DMS 273 (cell line): Measurements from ENCODE around the gene THSD7A.
"Not testable (repeated sequence)": the region's sequence is repeated elsewhere in the genome, so short reads cannot be mapped to it uniquely, and the experiment has no call there.

Experiments used
- DNase-seq: peaks from one replicate; lab custom pipeline; 2025; ENCODE audit not compliant: unreplicated experiment; lab: John Stamatoyannopoulos, UW

Gene THSD7A

DNA sequence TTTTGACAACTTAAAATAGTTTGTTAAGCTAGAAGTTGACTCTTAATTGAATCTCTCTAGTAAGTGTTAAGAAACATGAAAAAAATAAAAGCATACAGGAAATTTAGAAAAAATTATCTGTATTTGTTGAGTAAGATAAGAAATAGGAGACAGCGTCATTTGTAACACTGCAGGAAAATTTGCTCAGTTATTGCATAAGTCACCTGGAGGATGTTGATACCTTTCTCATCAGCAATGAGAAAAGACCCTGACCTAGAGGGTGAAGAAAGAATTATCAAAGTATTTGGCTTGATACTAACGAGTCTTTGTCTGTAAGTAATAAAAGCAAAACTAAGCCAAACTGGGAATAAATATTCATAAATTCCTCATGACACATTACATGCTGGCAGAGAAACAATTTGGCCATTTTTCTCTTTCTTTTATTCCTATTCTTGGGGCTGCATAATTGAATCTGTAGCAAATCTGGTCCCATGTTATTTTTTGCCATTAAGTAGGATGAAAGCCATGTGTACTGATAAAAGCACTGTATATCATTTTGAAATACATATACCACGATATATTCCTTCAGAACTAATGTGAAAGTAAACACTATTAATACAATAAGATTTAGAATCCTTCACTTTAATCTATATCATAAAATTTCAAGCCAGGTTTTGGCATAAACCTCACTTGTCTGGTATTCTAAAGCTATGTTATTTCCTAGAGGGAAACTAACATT lies 362.8 kb downstream of the THSD7A start:
- DNase-seq, result no peak

- DNase-seq, result no peak
Observed at GRCh38 chr7:11466517-11467105, 365.4 kb downstream of the THSD7A start.

- DNase-seq, result no peak
Observed at GRCh38 chr7:11464624-11465023, 367.4 kb downstream of the THSD7A start.

- DNase-seq, result no peak
Observed at GRCh38 chr7:11461946-11462345, 370.1 kb downstream of the THSD7A start.

DNA sequence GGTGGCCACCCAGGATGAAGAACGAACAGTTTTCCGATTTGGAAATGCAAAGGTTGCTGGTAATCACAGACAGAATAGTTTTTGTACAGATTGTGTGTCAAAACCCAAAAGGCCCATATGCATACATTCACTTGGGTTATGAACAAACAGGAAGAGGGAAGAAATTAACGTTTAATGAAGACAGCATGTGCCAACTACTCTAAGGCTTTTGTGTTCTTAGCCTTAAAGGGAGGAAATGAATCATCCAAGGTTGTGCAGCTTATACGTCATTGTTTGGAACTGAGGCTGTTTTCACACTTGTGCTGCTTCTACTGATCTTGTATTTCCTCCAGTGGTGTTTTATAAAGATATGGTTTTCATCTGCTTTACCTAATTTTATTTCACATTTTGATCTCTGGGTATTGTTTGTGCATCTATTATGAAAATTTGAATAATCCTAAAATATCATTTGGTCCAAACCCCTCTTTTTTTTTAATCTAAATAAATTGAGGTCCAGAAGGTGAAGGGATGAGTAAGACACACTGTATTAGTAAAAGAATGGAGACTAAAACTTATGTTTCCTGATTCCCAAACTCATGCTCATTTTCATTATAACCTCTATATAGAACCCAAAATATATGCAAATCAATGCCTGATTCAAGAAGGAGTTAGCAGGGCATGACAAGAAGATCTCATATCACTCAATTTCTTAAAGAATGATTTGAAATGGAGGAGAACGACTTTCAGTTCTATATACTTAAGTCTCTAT lies 373.1 kb downstream of the THSD7A start:
- no peak for DNase-seq

- no peak for DNase-seq
Observed at GRCh38 chr7:11457419-11457818, 374.6 kb downstream of the THSD7A start.

DNA sequence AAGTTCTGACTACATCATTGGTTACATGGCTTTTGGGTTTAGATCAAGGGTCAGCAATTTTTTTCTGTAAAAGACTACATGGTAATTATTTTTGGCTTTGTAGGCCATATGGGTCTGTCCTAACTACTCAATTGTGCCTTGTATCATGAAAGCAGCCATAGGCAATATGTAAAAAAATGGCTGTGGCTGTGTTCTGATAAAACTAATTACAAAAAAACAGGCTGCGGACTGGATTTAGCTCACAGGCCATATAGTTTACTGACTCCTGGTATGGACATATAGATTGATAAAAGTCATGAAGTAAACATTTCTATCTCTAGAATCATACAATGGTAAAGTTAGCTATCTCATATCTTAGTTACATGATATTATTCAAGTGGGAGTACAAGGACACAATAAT lies 375.4 kb downstream of the THSD7A start:
- DNase-seq, result no peak

DNA sequence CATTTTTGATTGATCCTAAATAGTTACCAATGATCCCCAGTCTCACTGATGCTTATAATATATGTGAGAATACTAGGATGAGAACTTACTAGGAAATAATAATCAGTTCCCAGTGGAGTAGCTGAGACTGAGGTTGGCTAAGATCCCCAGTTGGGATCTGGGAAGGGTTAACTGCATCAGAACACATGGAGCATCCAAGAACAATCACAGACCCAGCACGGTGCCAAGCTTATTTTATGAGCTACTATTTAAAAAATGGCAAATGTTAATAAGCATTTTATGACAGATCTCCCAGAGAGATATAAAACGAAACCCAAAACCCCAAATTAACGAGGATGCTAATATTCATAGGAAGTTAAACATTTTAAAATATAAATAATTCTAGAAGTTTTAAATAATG lies 379.5 kb downstream of the THSD7A start:
- DNase-seq, result no peak

GRCh38 chr7:11450281-11450680 lies 381.7 kb downstream of the THSD7A start:
- no peak for DNase-seq

GRCh38 chr7:11449316-11449715 lies 382.7 kb downstream of the THSD7A start:
- DNase-seq, result no peak

GRCh38 chr7:11448323-11448722 lies 383.7 kb downstream of the THSD7A start:
- no peak for DNase-seq

- peak; percentile 61 for DNase-seq
Observed at GRCh38 chr7:11447106-11447505, 384.9 kb downstream of the THSD7A start.

DNA sequence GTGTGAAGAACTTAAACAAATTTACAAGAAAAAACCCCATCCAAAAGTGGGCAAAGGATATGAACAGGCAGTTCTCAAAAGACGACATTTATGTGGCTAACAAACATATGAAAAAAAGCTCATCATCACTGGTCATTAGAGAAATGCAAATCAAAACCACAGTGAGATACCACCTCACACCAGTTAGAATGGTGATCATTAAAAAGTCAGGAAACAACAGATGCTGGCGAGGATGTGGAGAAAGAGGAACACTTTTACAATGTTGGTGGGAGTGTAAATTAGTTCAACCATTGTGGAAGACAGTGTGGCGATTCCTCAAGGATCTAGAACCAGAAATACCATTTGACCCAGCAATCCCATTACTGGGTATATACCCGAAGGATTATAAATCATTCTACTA lies 388.1 kb downstream of the THSD7A start:
- DNase-seq, result not testable (repeated sequence)

- DNase-seq, result no peak
Observed at GRCh38 chr7:11437994-11438393, 394.0 kb downstream of the THSD7A start.

GRCh38 chr7:11436773-11437524 lies 395.0 kb downstream of the THSD7A start:
- no peak for DNase-seq

DNA sequence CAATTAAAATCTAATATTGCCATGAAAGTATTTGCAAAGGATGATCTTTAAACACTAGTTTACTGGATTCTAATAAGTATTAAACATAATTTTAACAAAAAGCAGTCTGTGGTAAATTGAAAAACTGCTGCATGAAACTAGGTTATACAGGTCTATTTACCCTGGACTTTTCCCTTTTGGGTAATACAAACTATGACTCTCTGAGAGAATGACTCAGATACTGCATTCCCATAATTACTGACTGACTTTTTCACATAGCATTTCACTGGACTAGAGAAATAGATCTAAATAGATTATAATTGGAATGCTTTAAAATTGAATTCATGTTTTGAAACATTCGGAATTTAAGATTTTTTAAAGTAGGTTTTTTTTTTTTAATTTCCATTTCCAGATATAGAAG lies 395.7 kb downstream of the THSD7A start:
- DNase-seq, result no peak

DNA sequence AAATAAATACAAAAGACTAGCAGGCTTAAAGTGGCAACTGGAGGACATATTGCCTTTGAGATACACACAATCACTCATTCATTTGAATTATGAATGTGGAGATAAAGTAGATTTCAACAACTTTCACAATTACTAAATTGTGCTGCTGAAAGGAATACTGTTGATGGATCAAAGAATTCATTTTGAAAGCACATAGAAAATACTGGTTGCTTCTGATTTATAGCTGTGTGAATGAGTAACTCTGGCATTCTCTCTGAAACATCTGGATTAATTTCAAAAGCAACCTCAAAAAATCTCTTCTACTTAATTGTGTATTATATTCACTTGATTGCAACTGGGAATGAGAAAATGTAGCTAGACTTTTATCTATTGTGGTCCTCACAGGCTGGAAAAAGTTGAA lies 397.6 kb downstream of the THSD7A start:
- DNase-seq, result no peak

DNA sequence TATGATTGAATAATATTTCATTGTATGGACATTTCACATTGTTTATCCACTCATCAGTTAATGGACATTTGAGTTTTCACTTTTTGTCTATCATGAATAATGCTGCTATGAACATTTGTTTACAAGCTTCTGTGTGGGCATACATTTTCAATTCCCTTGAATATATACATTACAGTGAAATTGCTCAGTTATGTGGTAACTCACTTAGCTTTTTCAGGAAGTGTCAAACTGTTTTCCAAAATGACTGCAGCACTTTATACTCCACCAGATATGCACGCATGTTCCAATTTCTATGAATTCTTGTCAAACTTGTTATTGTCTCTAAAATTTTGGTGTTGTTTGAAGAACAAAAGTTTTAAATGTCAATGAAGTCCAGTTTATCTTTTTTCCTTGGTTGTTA lies 401.2 kb downstream of the THSD7A start:
- no peak for DNase-seq

DNA sequence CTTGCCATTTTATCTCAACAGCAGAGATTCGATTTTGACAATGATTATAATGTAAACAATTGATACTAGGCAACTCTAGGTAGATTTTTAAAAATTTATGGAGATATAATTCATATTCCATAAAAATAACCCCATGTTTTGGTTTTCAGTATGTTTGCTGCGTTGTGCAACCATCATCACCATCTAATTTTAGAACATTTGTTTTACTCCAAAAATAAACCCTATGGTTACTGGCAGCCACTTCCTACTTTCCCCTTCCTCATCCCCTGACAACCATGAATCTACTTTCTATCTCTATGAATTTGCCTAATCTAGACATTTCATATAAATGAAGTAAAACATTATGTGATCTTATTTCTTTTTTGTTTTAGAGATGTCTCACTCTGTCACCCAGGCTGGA lies 401.9 kb downstream of the THSD7A start:
- no peak for DNase-seq

- no peak for DNase-seq
Observed at GRCh38 chr7:11428877-11429581, 403.0 kb downstream of the THSD7A start.

GRCh38 chr7:11427686-11428273 lies 404.2 kb downstream of the THSD7A start:
- peak; percentile 83 for DNase-seq
